Measurements from ENCODE around the gene MFSD11.

DNA sequence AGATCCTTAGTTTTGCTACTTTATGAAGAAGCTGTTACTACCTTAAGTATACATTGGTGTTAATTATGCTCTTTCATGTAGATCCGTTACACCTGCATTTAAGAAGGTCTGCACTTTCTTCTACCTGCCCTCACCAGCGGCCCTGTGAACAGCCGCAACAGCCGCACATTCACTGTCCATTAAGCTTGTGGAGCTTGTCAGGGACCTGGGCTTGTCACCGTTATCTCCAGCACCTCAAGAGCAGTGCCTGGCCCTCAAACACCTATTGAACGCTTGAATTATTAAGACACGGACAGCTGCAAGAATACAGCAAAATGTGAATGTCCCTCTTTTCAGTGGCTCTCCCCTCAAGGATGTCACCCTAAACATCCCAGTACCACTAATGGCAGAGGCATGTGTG, 24.2 kb upstream of the MFSD11 start:
- TF ChIP-seq YY1 (IDR thresholded peaks at IDR 0.05; ENCODE audit: low read depth) (no peak), RAD21 (IDR thresholded peaks at IDR 0.05; ENCODE audit: low read depth) (no peak), TCF12 (IDR thresholded peaks at IDR 0.05; ENCODE audit: low read depth) (no peak), FOXM1 (IDR thresholded peaks at IDR 0.05; ENCODE audit: borderline replicate concordance, low read depth) (no peak), ZBTB7A (IDR thresholded peaks at IDR 0.05; ENCODE audit: low read depth) (no peak), TAF1 (IDR thresholded peaks at IDR 0.05; ENCODE audit: low read depth) (no peak), CEBPB (IDR thresholded peaks at IDR 0.05) (no peak)
